ENCODE measurements around the gene TOMM20.

The TOMM20 gene

GRCh38 chr1:235112297-235113182, 16.1 kb downstream of the TOMM20 start:
- H4K20me1 ChIP-seq (ENCODE audit: insufficient read depth, low read length): peaks cover 27% of the 10 kb centered on the region
- H3K27ac ChIP-seq (ENCODE audit: low read length): no peak overlapping the region

GRCh38 chr1:235111107-235111506, 17.5 kb downstream of the TOMM20 start:
- Histone ChIP-seq H3K79me2 (ENCODE audit: low read length) (peaks cover 33% of the 10 kb centered on the region), H3K9ac (ENCODE audit: low read length) (no peak overlapping the region), H3K27ac (ENCODE audit: low read length) (no peak overlapping the region), H3K36me3 (replicated peaks; ENCODE audit: low read depth, low read length) (peaks cover 63% of the 10 kb centered on the region), H3K4me3 (ENCODE audit: low read length) (no peak overlapping the region), H3K4me2 (ENCODE audit: low read length) (no peak overlapping the region), H2AFZ (ENCODE audit: low read depth, low read length) (no peak overlapping the region), H3K9me3 (ENCODE audit: insufficient read depth, low read length) (no peaks in the 10 kb centered on the region), H3K4me1 (ENCODE audit: low read length) (peaks cover 3% of the 10 kb centered on the region; the same call in 1 of the 2 replicates), H3K27me3 (ENCODE audit: low read depth, low read length) (no peaks in the 10 kb centered on the region), H4K20me1 (ENCODE audit: insufficient read depth, low read length) (peaks cover 32% of the 10 kb centered on the region)
- no peak for TF ChIP-seq CTCF (IDR thresholded peaks at IDR 0.05; ENCODE audit: low read depth, low read length)
- no peak for TF ChIP-seq EZH2phosphoT487 (IDR thresholded peaks at IDR 0.05; ENCODE audit: low read depth)

More at GRCh38 chr1:235112297-235113182, 16.1 kb downstream of the TOMM20 start:
- Histone ChIP-seq H3K27me3 (ENCODE audit: low read depth, low read length) (no peaks in the 10 kb centered on the region), H3K79me2 (ENCODE audit: low read length) (peaks cover 44% of the 10 kb centered on the region), H3K9ac (ENCODE audit: low read length) (no peak overlapping the region), H3K4me1 (ENCODE audit: low read length) (no peaks in the 10 kb centered on the region), H3K9me3 (ENCODE audit: insufficient read depth, low read length) (no peaks in the 10 kb centered on the region), H2AFZ (ENCODE audit: low read depth, low read length) (no peak overlapping the region), H3K36me3 (replicated peaks; ENCODE audit: low read depth, low read length) (peaks cover 61% of the 10 kb centered on the region), H3K4me3 (ENCODE audit: low read length) (no peak overlapping the region), H3K4me2 (ENCODE audit: low read length) (no peak overlapping the region)
- TF ChIP-seq CTCF (IDR thresholded peaks at IDR 0.05; ENCODE audit: low read depth, low read length): no peak
- TF ChIP-seq EZH2phosphoT487 (IDR thresholded peaks at IDR 0.05; ENCODE audit: low read depth): no peak

- TF ChIP-seq CTCF (IDR thresholded peaks at IDR 0.05; ENCODE audit: low read depth, low read length): no peak
- TF ChIP-seq EZH2phosphoT487 (IDR thresholded peaks at IDR 0.05; ENCODE audit: low read depth): no peak
Measured at GRCh38 chr1:235108876-235109275, 19.8 kb downstream of the TOMM20 start.

GRCh38 chr1:235108185-235108593, 20.4 kb downstream of the TOMM20 start:
- no peak overlapping the region for H2AFZ ChIP-seq (ENCODE audit: low read depth, low read length)
- H3K4me1 ChIP-seq (ENCODE audit: low read length): peaks cover 26% of the 10 kb centered on the region
- peaks cover 11% of the 10 kb centered on the region for H3K79me2 ChIP-seq (ENCODE audit: low read length)
- H3K9ac ChIP-seq (ENCODE audit: low read length): no peak overlapping the region
- no peak overlapping the region for H3K4me3 ChIP-seq (ENCODE audit: low read length)
- TF ChIP-seq CTCF (IDR thresholded peaks at IDR 0.05; ENCODE audit: low read depth, low read length) (no peak), EZH2phosphoT487 (IDR thresholded peaks at IDR 0.05; ENCODE audit: low read depth) (no peak)
- no peaks in the 10 kb centered on the region for H3K9me3 ChIP-seq (ENCODE audit: insufficient read depth, low read length)
- H3K27ac ChIP-seq (ENCODE audit: low read length): no peak overlapping the region
- H3K27me3 ChIP-seq (ENCODE audit: low read depth, low read length): no peaks in the 10 kb centered on the region
- H4K20me1 ChIP-seq (ENCODE audit: insufficient read depth, low read length): peaks cover 27% of the 10 kb centered on the region
- H3K4me2 ChIP-seq (ENCODE audit: low read length): no peak overlapping the region
- H3K36me3 ChIP-seq (replicated peaks; ENCODE audit: low read depth, low read length): peaks cover 43% of the 10 kb centered on the region

More at GRCh38 chr1:235108876-235109275, 19.8 kb downstream of the TOMM20 start:
- Histone ChIP-seq H3K27ac (ENCODE audit: low read length) (no peak overlapping the region), H3K4me3 (ENCODE audit: low read length) (no peak overlapping the region), H3K36me3 (replicated peaks; ENCODE audit: low read depth, low read length) (peaks cover 50% of the 10 kb centered on the region), H3K4me2 (ENCODE audit: low read length) (no peak overlapping the region), H2AFZ (ENCODE audit: low read depth, low read length) (no peak overlapping the region), H3K9me3 (ENCODE audit: insufficient read depth, low read length) (no peaks in the 10 kb centered on the region), H3K4me1 (ENCODE audit: low read length) (peaks cover 22% of the 10 kb centered on the region), H3K79me2 (ENCODE audit: low read length) (peaks cover 17% of the 10 kb centered on the region), H4K20me1 (ENCODE audit: insufficient read depth, low read length) (peaks cover 32% of the 10 kb centered on the region), H3K9ac (ENCODE audit: low read length) (no peak overlapping the region), H3K27me3 (ENCODE audit: low read depth, low read length) (no peaks in the 10 kb centered on the region)

Measured in OCI-LY3 (cell line).